ENCODE results near the gene TMCO1. TPM values are rescaled to one million over a fixed set of nuclear protein-coding genes. Genes with fewer than 3 reads are reported as not detected.
"Not testable (repeated sequence)": the region's sequence is repeated elsewhere in the genome, so short reads cannot be mapped to it uniquely, and the experiment has no call there.

The TMCO1 gene
- total RNA-seq, 1 donor from 2014 or later = 78.6 TPM

DNA sequence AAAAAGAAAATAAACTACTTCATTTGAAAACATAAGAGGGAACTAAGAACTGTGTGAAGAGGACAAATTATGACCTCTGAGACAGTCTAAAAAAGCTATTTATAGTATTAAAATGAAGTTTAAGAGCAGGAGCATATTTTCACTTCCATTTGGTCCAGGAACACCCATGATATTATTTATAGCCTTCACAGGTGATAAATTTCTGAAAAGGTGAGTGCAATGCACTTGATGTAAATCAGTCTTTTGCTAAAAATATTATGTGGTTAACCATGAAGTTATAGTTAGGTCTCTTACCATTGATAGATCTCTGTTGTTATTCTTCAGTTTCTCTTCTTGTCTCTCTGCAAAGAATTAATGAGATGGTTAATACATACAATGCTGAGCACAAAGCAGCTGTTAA lies 14.7 kb downstream of the TMCO1 start:
- H3K4me1 ChIP-seq = no peaks in the 10 kb centered on the region
- TF ChIP-seq, protein P1, sequence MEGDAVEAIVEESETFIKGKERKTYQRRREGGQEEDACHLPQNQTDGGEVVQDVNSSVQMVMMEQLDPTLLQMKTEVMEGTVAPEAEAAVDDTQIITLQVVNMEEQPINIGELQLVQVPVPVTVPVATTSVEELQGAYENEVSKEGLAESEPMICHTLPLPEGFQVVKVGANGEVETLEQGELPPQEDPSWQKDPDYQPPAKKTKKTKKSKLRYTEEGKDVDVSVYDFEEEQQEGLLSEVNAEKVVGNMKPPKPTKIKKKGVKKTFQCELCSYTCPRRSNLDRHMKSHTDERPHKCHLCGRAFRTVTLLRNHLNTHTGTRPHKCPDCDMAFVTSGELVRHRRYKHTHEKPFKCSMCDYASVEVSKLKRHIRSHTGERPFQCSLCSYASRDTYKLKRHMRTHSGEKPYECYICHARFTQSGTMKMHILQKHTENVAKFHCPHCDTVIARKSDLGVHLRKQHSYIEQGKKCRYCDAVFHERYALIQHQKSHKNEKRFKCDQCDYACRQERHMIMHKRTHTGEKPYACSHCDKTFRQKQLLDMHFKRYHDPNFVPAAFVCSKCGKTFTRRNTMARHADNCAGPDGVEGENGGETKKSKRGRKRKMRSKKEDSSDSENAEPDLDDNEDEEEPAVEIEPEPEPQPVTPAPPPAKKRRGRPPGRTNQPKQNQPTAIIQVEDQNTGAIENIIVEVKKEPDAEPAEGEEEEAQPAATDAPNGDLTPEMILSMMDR (IDR thresholded peaks at IDR 0.05) = no peak
- H3K27ac ChIP-seq = no peak overlapping the region
- H3K27me3 ChIP-seq = no peaks in the 10 kb centered on the region
- no peak overlapping the region for H3K4me3 ChIP-seq
- DNase-seq = no peak
- ATAC-seq = no peak
- H3K36me3 ChIP-seq = peaks cover 60% of the 10 kb centered on the region
- no peaks in the 10 kb centered on the region for H3K9me3 ChIP-seq
- intact Hi-C loops (cut with DNase I) = no loop called here

DNA sequence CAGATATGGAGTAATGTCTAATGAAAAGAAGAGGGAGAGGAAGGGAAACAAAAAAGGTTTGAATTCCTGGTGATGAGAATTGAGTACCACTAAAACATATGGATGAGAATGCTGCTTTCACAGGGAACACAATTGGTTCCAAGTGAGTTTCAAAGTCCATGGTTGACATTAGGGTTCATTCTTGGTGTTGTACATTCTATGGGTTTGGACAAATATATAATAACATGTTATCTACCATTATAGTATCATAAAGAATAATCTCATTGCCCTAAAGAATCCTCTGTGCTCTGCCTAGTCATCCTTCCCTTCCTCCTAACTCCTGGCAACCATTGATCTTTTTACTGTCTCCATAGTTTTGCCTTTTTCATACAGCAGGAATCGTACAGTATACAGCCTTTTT lies 20.1 kb downstream of the TMCO1 start:
- H3K4me1 ChIP-seq = no peaks in the 10 kb centered on the region
- intact Hi-C loops (cut with DNase I) = no loop called here
- ATAC-seq (no peak), DNase-seq (no peak)
- TF ChIP-seq, protein P1 (IDR thresholded peaks at IDR 0.05) = no peak
- H3K9me3 ChIP-seq = no peaks in the 10 kb centered on the region
- peaks cover 59% of the 10 kb centered on the region for H3K36me3 ChIP-seq
- no peak overlapping the region for H3K27ac ChIP-seq
- no peak overlapping the region for H3K4me3 ChIP-seq
- no peaks in the 10 kb centered on the region for H3K27me3 ChIP-seq

DNA sequence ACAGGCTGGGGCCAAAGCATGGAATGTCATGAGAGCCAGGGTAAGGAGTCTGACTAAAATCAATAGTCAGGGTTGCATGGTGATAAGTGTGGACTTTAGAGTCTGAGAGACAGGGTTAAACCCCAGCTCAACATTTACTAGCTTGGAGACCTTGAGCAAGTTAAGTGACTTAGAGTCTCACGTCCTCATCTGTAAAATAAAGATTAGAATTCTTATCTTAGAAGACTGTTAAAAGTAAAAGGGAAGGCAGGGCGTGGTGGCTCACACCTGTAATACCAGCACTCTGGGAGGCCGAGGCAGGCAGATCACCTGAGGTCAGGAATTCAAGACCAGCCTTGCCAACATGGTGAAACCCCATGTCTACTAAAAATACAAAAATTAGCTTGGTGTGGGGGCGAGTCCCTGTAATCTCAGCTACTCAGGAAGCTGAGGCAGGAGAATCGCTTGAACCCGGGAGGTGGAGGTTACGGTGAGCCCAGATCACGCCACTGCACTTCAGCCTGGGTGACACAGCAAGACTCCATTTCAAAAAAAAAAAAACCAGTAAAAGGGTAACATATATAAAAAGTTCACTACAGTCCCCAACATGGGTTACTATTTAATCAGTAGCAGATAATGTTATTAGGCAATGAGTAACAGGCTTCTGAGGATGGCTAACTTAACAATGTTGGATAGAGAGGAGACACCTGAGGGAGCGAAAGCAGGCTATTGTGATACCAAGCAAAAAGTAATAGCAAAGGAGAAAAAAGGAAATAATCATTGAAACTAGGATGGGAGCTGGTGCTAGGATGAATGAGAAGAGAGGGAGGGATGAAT lies 20.8 kb downstream of the TMCO1 start:
- Histone ChIP-seq H3K27ac (no peak overlapping the region), H3K4me3 (no peak overlapping the region), H3K36me3 (peaks cover 60% of the 10 kb centered on the region)

DNA sequence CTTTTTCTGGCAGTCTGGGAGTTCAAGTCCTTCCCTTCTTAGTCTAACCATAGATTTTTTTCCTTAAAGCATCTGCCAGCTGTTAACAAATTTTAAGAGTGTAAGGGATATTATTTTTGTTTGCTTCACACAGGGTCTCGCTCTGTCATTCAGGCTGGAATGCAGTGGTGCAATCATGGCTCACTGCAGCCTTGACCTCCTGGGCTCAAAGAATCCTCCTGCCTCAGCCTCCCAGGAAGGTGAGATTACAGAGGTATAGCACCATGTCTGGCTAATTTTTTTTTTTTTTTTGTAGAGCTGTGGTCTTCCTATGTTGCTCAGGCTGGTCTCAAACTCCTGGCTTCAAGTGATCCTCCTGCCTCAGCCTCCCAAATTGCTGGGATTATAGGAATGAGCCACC lies 23.8 kb downstream of the TMCO1 start:
- ATAC-seq; DNase-seq; H3K9me3 ChIP-seq; H3K4me3 ChIP-seq; H3K27me3 ChIP-seq; H3K27ac ChIP-seq; intact Hi-C loops (cut with DNase I); H3K4me1 ChIP-seq: not testable (repeated sequence)
- peaks cover 69% of the 10 kb centered on the region for H3K36me3 ChIP-seq

More for the DNA sequence above, 20.8 kb downstream of the TMCO1 start:
- ATAC-seq (no peak), DNase-seq (no peak)
- H3K9me3 ChIP-seq = no peaks in the 10 kb centered on the region
- no peaks in the 10 kb centered on the region for H3K27me3 ChIP-seq
- intact Hi-C loops (cut with DNase I) = no loop called here
- TF ChIP-seq, protein P1 (IDR thresholded peaks at IDR 0.05) = no peak
- no peaks in the 10 kb centered on the region for H3K4me1 ChIP-seq

DNA sequence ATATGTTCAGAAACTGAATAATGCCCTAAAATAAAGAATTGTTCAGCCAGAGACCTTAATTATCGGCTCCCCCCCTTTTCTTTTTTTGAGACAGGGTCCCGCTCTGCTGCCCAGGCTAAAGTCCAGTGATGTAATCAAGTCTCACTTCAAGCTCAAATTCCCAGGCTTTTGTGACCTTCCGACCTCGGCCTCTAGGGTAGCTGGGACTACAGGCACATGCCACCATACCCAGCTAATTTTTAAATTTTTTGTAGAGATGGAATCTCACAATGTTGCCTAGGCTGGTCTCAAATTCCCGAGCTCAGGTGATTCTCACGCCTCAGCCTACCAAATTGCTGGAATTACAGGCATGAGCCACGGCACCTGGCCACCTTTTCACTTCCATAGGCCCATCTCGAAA lies 26.5 kb downstream of the TMCO1 start:
- ATAC-seq = no peak
- H3K36me3 ChIP-seq = peaks cover 73% of the 10 kb centered on the region

DNA sequence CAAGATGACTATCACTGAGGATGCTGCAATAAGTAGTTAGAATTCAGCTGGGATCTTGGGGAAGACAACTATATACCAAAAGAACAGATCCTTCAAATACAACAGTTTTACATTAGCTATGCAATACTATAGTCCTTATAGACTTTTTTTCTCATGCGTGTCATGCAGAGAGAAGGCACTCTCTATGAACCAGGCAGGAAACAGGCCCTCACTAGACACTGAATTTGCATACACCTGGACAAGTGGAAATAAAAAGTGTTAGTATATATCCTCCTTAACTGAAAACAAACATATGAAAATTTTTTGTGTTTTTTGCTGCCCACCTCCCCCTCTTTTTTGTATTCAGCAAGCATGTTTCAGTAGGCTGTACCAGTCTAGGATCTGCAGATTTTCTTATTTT lies 29.9 kb downstream of the TMCO1 start:
- TF ChIP-seq, protein P1 (IDR thresholded peaks at IDR 0.05) = no peak
- Histone ChIP-seq H3K27me3 (no peaks in the 10 kb centered on the region), H3K9me3 (no peaks in the 10 kb centered on the region), H3K4me3 (no peak overlapping the region), H3K36me3 (peaks cover 74% of the 10 kb centered on the region), H3K27ac (no peak overlapping the region), H3K4me1 (no peaks in the 10 kb centered on the region)
- intact Hi-C loops (cut with DNase I) = no loop called here
- ATAC-seq = no peak
- no peak for DNase-seq

More for the DNA sequence above, 26.5 kb downstream of the TMCO1 start:
- Histone ChIP-seq H3K27ac (no peak overlapping the region), H3K9me3 (no peaks in the 10 kb centered on the region), H3K4me1 (no peaks in the 10 kb centered on the region), H3K4me3 (no peak overlapping the region), H3K27me3 (no peaks in the 10 kb centered on the region)
- TF ChIP-seq, protein P1 (IDR thresholded peaks at IDR 0.05) = no peak
- intact Hi-C loops (cut with DNase I) = no loop called here
- DNase-seq = no peak
